SK-N-SH treated with all-trans-retinoic acid at 6 μM for 48 hours (cell line): ENCODE data around the gene CDCP1.

Experiments
- ARNTL ChIP-seq: fragments of 450-650 bp; formaldehyde crosslinking; IDR thresholded peaks from 2 replicates; pipeline ENCODE4 v1.5.0; 2020; ENCODE audit warnings: low read depth, mild to moderate bottlenecking, moderate library complexity, borderline replicate concordance
- ESRRG ChIP-seq: fragments of 250-450 bp; sonication (Bioruptor Pico); IDR thresholded peaks from 2 replicates; pipeline ENCODE4 v1.6.1; 2021; ENCODE audit warnings: mild to moderate bottlenecking
- PPARA ChIP-seq: fragments of 250-450 bp; sonication (Bioruptor Pico); IDR thresholded peaks from 2 replicates; pipeline ENCODE4 v1.5.0; 2020; ENCODE audit warnings: mild to moderate bottlenecking, borderline replicate concordance
- RARB ChIP-seq: fragments of 250-450 bp; sonication (Bioruptor Pico); IDR thresholded peaks from 2 replicates; pipeline ENCODE4 v1.8.0; 2021; ENCODE audit warnings: mild to moderate bottlenecking, moderate library complexity
- SNAI2 ChIP-seq: fragments of 250-450 bp; sonication (Bioruptor Pico); IDR thresholded peaks from 2 replicates; pipeline ENCODE4 v1.5.0; 2020; ENCODE audit warnings: mild to moderate bottlenecking, moderate library complexity
- ZFP30 ChIP-seq: fragments of 450-650 bp; formaldehyde crosslinking; IDR thresholded peaks from 2 replicates; pipeline ENCODE4 v1.5.0; 2022; ENCODE audit warnings: mild to moderate bottlenecking, moderate library complexity
- ZNF70 ChIP-seq: fragments of 450-650 bp; formaldehyde crosslinking; IDR thresholded peaks from 2 replicates; pipeline ENCODE4 v1.5.0; 2020; ENCODE audit warnings: mild to moderate bottlenecking, moderate library complexity
- TF ChIP-seq, protein P1 (sequence below): fragments of 250-450 bp; sonication (Bioruptor Pico); IDR thresholded peaks from 2 replicates; pipeline ENCODE4 v1.8.0; 2020; ENCODE audit warnings: mild to moderate bottlenecking, moderate library complexity, borderline replicate concordance
- TF ChIP-seq, protein P2 (sequence below): fragments of 250-450 bp; sonication (Bioruptor Pico); IDR thresholded peaks from 2 replicates; pipeline ENCODE4 v1.5.1; 2020; ENCODE audit warnings: low read depth, mild to moderate bottlenecking, moderate library complexity

DNA sequence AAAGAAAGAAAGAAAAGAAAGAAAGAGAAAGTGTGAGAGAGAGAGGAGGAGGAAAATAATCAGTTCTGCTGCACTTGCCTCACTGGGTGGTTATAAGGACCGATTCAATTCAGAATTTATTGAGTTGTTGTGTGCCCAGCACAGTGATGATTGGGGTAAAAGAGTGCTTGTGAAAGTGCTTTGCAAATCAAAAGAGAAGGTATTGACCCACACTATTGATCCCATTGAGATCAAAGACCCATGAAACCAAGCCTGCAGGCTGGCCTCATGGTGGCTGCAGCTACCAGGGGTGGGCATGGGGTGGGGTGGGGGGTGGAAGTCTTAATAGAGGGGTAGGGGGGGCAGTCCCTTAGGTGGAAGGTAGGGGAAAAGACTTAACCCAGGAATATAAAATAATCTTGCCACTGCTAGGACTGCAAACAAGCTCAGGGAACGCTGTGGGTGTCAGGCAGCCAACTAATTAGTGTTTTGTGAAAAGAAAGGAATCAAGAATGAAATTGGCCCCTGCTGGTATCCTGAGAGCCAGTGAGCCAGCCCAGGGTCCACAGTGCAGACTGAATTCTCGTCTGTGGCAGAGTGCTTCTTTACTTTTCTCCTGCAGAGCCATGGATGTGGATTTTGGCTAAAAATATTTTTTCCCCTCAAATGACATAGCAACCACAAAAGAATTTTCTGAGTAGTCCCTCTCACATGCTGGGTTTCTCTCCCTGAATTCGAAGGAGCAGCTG, 85.8 kb downstream of the CDCP1 start:
- no peak for TF ChIP-seq PPARA
- no peak for TF ChIP-seq ZFP30
- no peak for TF ChIP-seq RARB
- TF ChIP-seq, protein P1, sequence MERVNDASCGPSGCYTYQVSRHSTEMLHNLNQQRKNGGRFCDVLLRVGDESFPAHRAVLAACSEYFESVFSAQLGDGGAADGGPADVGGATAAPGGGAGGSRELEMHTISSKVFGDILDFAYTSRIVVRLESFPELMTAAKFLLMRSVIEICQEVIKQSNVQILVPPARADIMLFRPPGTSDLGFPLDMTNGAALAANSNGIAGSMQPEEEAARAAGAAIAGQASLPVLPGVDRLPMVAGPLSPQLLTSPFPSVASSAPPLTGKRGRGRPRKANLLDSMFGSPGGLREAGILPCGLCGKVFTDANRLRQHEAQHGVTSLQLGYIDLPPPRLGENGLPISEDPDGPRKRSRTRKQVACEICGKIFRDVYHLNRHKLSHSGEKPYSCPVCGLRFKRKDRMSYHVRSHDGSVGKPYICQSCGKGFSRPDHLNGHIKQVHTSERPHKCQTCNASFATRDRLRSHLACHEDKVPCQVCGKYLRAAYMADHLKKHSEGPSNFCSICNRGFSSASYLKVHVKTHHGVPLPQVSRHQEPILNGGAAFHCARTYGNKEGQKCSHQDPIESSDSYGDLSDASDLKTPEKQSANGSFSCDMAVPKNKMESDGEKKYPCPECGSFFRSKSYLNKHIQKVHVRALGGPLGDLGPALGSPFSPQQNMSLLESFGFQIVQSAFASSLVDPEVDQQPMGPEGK (CRISPR knock-in tag) = no peak
- TF ChIP-seq, protein P2, sequence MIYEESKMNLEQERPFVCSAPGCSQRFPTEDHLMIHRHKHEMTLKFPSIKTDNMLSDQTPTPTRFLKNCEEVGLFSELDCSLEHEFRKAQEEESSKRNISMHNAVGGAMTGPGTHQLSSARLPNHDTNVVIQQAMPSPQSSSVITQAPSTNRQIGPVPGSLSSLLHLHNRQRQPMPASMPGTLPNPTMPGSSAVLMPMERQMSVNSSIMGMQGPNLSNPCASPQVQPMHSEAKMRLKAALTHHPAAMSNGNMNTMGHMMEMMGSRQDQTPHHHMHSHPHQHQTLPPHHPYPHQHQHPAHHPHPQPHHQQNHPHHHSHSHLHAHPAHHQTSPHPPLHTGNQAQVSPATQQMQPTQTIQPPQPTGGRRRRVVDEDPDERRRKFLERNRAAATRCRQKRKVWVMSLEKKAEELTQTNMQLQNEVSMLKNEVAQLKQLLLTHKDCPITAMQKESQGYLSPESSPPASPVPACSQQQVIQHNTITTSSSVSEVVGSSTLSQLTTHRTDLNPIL = no peak
- TF ChIP-seq ESRRG (CRISPR knock-in tag) = no peak
- no peak for TF ChIP-seq ZNF70 (CRISPR knock-in tag)
- TF ChIP-seq SNAI2 = no peak
- no peak for TF ChIP-seq ARNTL (CRISPR knock-in tag)
